SH-SY5Y (cell line): ENCODE data around the gene NOC2L.

Experiments
- GATA2 ChIP-seq: IDR thresholded peaks from 2 replicates; pipeline ENCODE4 v1.6.1; 2011; ENCODE audit warnings: mild to moderate bottlenecking, low read depth, low read length
- GATA3 ChIP-seq: IDR thresholded peaks from 2 replicates; pipeline ENCODE4 v1.6.1; 2011; ENCODE audit warnings: low read depth, mild to moderate bottlenecking, low read length, moderate library complexity

Gene NOC2L

GRCh38 chr1:938088-938683 is 20.9 kb downstream of the NOC2L start:
- TF ChIP-seq GATA3 (no peak), GATA2 (no peak)

- TF ChIP-seq GATA3 = no peak
- no peak for TF ChIP-seq GATA2
Observed at GRCh38 chr1:937521-937920, 21.5 kb downstream of the NOC2L start.

- TF ChIP-seq GATA2 = no peak
- TF ChIP-seq GATA3 = no peak
Observed at GRCh38 chr1:936348-937264, 22.4 kb downstream of the NOC2L start.

GRCh38 chr1:935751-936231 is 23.3 kb downstream of the NOC2L start:
- TF ChIP-seq GATA2 (no peak), GATA3 (no peak)

- TF ChIP-seq GATA2 (no peak), GATA3 (no peak)
Observed at GRCh38 chr1:934991-935750, 23.9 kb downstream of the NOC2L start.

- no peak for TF ChIP-seq GATA2
- no peak for TF ChIP-seq GATA3
Observed at GRCh38 chr1:933603-933940, 25.5 kb downstream of the NOC2L start.

- TF ChIP-seq GATA3 (no peak), GATA2 (no peak)
Observed at GRCh38 chr1:932776-933602, 26.1 kb downstream of the NOC2L start.

GRCh38 chr1:932173-932510 is 26.9 kb downstream of the NOC2L start:
- TF ChIP-seq GATA3 (no peak), GATA2 (no peak)

- TF ChIP-seq GATA2 (no peak), GATA3 (no peak)
Observed at GRCh38 chr1:931380-932172, 27.5 kb downstream of the NOC2L start.

- TF ChIP-seq GATA2 = no peak
- TF ChIP-seq GATA3 = no peak
Observed at GRCh38 chr1:930633-931138, 28.4 kb downstream of the NOC2L start.

- TF ChIP-seq GATA3 (no peak), GATA2 (no peak)
Observed at GRCh38 chr1:929712-930632, 29.1 kb downstream of the NOC2L start.
